A549 treated with DMSO at 1 μM for 4 hours (cell line): Measurements from ENCODE around the gene APOBEC3F. TPM values are rescaled to one million over a fixed set of nuclear protein-coding genes. Genes with fewer than 3 reads are reported as not detected.

ENCODE experiments used
- total RNA-seq: library from RNA; stranded (reverse); fragments of 200-300 nt; extraction: Qiagen RNA extraction; gene quantifications from 5 replicates; pipeline ENCODE4 v1.2.3, GENCODE V29; 2022; ENCODE audit warnings: low read depth

APOBEC3F gene
- total RNA-seq: 1.9 to 2.4 TPM (median 2.3 TPM) in 5 replicates

GRCh38 chr22:39040538-39041296, at the start of gene APOBEC3F:
TSS of gene APOBEC3F (plus strand) at chr22:39040864. CDS start at chr22:39040961, 97 bp downstream.

GRCh38 chr22:39013942-39014722, 26.5 kb upstream of the APOBEC3F start, which contains the start of gene APOBEC3C:
TSS of gene APOBEC3C (plus strand) at chr22:39014257. CDS start at chr22:39014363, 106 bp downstream.

GRCh38 chr22:39077026-39077840, 36.6 kb downstream of the APOBEC3F start, which contains the start of gene APOBEC3G:
TSS of gene APOBEC3G (plus strand) at chr22:39077275. CDS start at chr22:39077362, 87 bp downstream.

GRCh38 chr22:39097098-39098020, 56.7 kb downstream of the APOBEC3F start, which contains the start of gene APOBEC3H:
TSS of gene APOBEC3H (plus strand) at chr22:39097244. CDS start at chr22:39100279, 3,035 bp downstream.

Other genes starting within 250 kb of the APOBEC3F start
- 7.8 to 10.1 TPM (median 10.0 TPM) in 5 replicates for gene DNAL4, start 246.7 kb upstream of the APOBEC3F start, total RNA-seq
- 11.7 to 16.4 TPM (median 13.2 TPM) in 5 replicates for gene NPTXR, start 196.8 kb upstream of the APOBEC3F start, total RNA-seq
- gene CBX6, start 168.6 kb upstream of the APOBEC3F start, total RNA-seq: 32.7 to 37.6 TPM (median 36.6 TPM) in 5 replicates
- not detected in 5 replicates for gene APOBEC3A, start 83.3 kb upstream of the APOBEC3F start, total RNA-seq
- gene APOBEC3B, start 58.5 kb upstream of the APOBEC3F start, total RNA-seq: 28.1 to 32.2 TPM (median 30.9 TPM) in 5 replicates
- gene APOBEC3C, start 26.6 kb upstream of the APOBEC3F start, total RNA-seq: 27.0 to 29.6 TPM (median 28.5 TPM) in 5 replicates
- 0.15 to 0.49 TPM (median 0.24 TPM) in 4 of 5 replicates, not detected in the other for gene APOBEC3D, start 19.7 kb upstream of the APOBEC3F start, total RNA-seq
- 0.05 to 0.08 TPM in 2 of 5 replicates, not detected in the others for gene APOBEC3G, start 36.4 kb downstream of the APOBEC3F start, total RNA-seq
- gene APOBEC3H, start 56.4 kb downstream of the APOBEC3F start, total RNA-seq: 0.14 to 0.59 TPM (median 0.47 TPM) in 4 of 5 replicates, not detected in the other
- 0.84 to 1.5 TPM (median 1.3 TPM) in 5 replicates for gene CBX7, start 111.8 kb downstream of the APOBEC3F start, total RNA-seq
- gene PDGFB, start 204.1 kb downstream of the APOBEC3F start, total RNA-seq: 3.5 to 4.7 TPM (median 4.3 TPM) in 5 replicates